Smooth muscle cell of trachea (primary cell): ENCODE data around the gene FHIP2A. TPM values are rescaled to one million over a fixed set of nuclear protein-coding genes. Genes with fewer than 3 reads are reported as not detected.

Experiments used
- total RNA-seq: library from RNA; depleted of rRNA; stranded (reverse); fragments of >200 nt; gene quantifications from 2 replicates; pipeline ENCODE4 v1.2.1, GENCODE V29; 2014

The FHIP2A gene, protein sequence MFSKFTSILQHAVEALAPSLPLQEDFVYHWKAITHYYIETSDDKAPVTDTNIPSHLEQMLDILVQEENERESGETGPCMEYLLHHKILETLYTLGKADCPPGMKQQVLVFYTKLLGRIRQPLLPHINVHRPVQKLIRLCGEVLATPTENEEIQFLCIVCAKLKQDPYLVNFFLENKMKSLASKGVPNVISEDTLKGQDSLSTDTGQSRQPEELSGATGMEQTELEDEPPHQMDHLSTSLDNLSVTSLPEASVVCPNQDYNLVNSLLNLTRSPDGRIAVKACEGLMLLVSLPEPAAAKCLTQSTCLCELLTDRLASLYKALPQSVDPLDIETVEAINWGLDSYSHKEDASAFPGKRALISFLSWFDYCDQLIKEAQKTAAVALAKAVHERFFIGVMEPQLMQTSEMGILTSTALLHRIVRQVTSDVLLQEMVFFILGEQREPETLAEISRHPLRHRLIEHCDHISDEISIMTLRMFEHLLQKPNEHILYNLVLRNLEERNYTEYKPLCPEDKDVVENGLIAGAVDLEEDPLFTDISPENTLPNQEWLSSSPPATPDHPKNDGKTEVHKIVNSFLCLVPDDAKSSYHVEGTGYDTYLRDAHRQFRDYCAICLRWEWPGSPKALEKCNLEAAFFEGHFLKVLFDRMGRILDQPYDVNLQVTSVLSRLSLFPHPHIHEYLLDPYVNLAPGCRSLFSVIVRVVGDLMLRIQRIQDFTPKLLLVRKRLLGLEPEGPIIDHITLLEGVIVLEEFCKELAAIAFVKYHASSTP
- 26.5 and 27.5 TPM in 2 replicates for total RNA-seq

DNA sequence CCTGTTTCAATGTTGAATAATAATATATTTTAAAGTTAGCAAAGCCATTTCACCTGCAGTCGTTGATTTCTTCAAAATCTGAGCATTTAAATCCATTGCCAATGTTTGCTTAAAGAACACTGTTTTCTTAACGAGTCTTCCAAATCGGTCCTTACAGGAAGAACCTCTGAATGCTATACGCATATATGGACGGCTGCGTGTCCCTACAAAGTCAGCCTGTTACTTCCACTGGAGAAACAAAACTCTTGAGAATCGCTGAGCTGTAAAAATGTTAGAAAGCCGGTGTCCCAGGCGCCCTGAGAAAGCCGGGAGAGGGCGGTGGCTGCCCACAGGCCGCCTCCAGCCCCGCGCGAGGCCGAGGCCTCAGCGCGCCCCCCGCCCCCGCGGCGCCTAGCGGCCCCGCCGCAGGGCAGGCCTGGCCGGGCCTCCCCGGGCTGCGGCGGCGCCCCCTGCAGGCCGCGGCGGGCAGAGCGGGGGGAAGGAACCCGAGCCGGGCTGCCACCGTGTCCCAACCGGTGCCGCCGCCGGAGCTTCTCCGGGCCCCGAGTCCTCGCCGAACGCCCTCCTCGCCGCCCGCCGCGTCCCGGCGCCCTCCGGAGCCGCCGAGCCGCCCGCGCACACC, at the start of gene FHIP2A:
Gene FHIP2A, plus strand, starts transcription at position 488 of the 622 bp plus-strand sequence. CDS start 299 bp downstream, outside the sequence.

Other genes with a start within 250 kb of the FHIP2A start
- 3.3 and 4.6 TPM in 2 replicates for gene ABLIM1, start 163.5 kb upstream of the FHIP2A start, total RNA-seq
- 24.1 and 31.7 TPM in 2 replicates for gene TRUB1, start 116.4 kb downstream of the FHIP2A start, total RNA-seq